Aorta (tissue), 5 donors: ENCODE measurements around the gene IBTK. TPM values are rescaled to one million over a fixed set of nuclear protein-coding genes. Genes with fewer than 3 reads are reported as not detected.
"Not testable (repeated sequence)": the region's sequence is repeated elsewhere in the genome, so short reads cannot be mapped to it uniquely, and the experiment has no call there.

Experiments
- ATAC-seq: fragments of 200-7000 bp; cut with Tn5 transposase; one replicate; pipeline ENCODE4 v1.9.1; 2022; ENCODE audit warnings: moderate library complexity; ENCODE audit not compliant: low FRiP score
- DNase-seq, 2 donors: peaks; one replicate each; pipeline ENCODE4 v3.0.0-alpha.2; 2020
- H3K27ac ChIP-seq, 2 donors: one replicate each; pipeline ENCODE4 v1.5.1; 2013; ENCODE audit warnings: low read length in 2 of 2, mild to moderate bottlenecking in 2 of 2, moderate library complexity in 2 of 2, control low read depth in 1 of 2, inconsistent platforms in 1 of 2, low read depth in 1 of 2
- H3K27me3 ChIP-seq, 2 donors: one replicate each; pipeline ENCODE4 v1.6.1; 2013; ENCODE audit warnings: control low read depth in 1 of 2, low read length in 1 of 2, mild to moderate bottlenecking in 1 of 2, moderate library complexity in 1 of 2; ENCODE audit not compliant: insufficient read depth in 2 of 2, control insufficient read depth in 1 of 2
- H3K36me3 ChIP-seq, 2 donors: one replicate each; pipeline ENCODE4 v1.6.1; 2013; ENCODE audit warnings: control low read depth in 1 of 2, low read length in 1 of 2, mild to moderate bottlenecking in 1 of 2; ENCODE audit not compliant: insufficient read depth in 2 of 2, control insufficient read depth in 1 of 2
- H3K4me1 ChIP-seq, 2 donors: one replicate each; pipeline ENCODE4 v1.6.1; 2013; ENCODE audit warnings: low read length in 2 of 2, control low read depth in 1 of 2, mild to moderate bottlenecking in 1 of 2, moderate library complexity in 1 of 2; ENCODE audit not compliant: insufficient read depth in 2 of 2, control insufficient read depth in 1 of 2
- H3K4me3 ChIP-seq, 2 donors: one replicate each; pipeline ENCODE4 v1.5.1; 2013; ENCODE audit warnings: low read length in 2 of 2, control low read depth in 1 of 2, mild to moderate bottlenecking in 1 of 2
- H3K9me3 ChIP-seq: one replicate; pipeline ENCODE4 v1.6.1; 2013; ENCODE audit warnings: mild to moderate bottlenecking, low read length; ENCODE audit not compliant: control insufficient read depth
- WGBS, 2 donors: extraction: QIAGEN DNeasy Blood & Tissue Kit; methylation state at CpG; one replicate each; pipeline ENCODE4 v1.1.7; 2013; 5-methylcytosine and 5-hydroxymethylcytosine counted together
- intact Hi-C, 2 donors: fragments of 100-400 bp; cut with DNase I; formaldehyde crosslinking; loops; one replicate each; pipeline versions ENCODE4 v1.14.2 to v1.15.0; 2022
- polyA plus RNA-seq, 2 donors: library from polyadenylated mRNA; stranded (reverse); fragments of 200-250 nt; gene quantifications; one replicate each; pipeline ENCODE4 v1.2.3, GENCODE V29; 2013
- total RNA-seq, 2 donors: library from RNA; stranded (reverse); fragmentation: NEBNext Ultra II Directional; extraction: Animal tissue kit (Norgen Biotek cat#: 25700); gene quantifications; one replicate each; pipeline ENCODE4 v1.2.1, GENCODE V29; 2021
- donor health status: healthy with polysubstance abuse.
- donor health status: Bipolar disorder and iron deficiency.
- donor health status: DM: no; HTN: no; CAD: no.
- donor health status: DM: no; HTN: no; CAD: no.
- donor health status: DM: yes; HTN: yes; CAD: no.

IBTK gene
- total and polyA plus RNA-seq, 4 donors, result 16.3 to 34.0 (median 26.8) TPM

- WGBS, 2 donors, result 66 to 74% methylated on average over 2 of the region's 2 CpGs
- Histone ChIP-seq H3K36me3 (no peaks in the 10 kb centered on the region), H3K4me3 (no peak overlapping the region), H3K9me3 (no peaks in the 10 kb centered on the region), H3K27me3 (no peaks in the 10 kb centered on the region), H3K4me1 (no peaks in the 10 kb centered on the region), H3K27ac (no peak overlapping the region)
- no peak for ATAC-seq
- no peak for DNase-seq
- intact Hi-C loops, result no loop called here
Observed at GRCh38 chr6:82264824-82265223, 17.3 kb upstream of the IBTK start.

DNA sequence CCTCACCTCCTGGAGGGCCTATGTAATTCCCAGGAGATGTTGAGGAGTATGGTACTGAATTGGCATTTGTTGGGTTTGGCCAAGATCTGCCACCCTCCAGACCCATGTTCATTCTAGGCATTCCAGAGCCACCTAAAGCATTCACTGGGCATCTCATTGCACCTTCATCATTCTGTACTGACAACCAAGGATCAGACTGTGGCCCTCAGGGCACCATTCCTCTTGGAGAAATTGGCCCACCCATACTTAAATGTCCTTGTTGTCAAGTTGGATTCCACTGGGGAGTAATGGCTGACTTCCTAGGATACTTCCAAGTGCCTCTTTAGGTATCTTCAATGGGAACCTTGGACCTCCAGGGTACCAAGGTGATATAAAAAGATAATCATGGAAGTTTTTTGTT, 16.8 kb upstream of the IBTK start:
- no peak for DNase-seq
- intact Hi-C loops, result no loop called here
- Histone ChIP-seq H3K27me3 (no peaks in the 10 kb centered on the region), H3K9me3 (no peaks in the 10 kb centered on the region), H3K27ac (no peak overlapping the region), H3K4me1 (no peaks in the 10 kb centered on the region), H3K4me3 (no peak overlapping the region), H3K36me3 (no peaks in the 10 kb centered on the region)
- no peak for ATAC-seq

DNA sequence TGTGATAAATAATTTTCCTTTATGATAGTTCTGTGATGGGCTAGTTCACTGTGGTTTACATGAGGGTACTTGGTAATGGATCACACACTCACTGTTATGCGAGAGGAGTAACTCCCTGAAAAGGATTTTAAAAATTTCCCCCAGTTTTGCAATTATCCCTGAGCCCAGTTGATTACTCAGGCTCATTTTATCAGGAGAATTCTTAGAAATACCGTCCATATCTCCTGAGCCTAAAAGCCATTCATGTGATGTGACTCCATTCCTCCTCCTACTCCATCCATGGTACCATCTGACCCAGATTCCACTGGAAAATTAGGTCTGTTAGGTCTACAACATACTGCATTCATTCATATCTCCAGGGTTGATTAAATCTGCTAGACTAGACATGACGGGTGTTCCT, 16.4 kb upstream of the IBTK start:
- ATAC-seq, result no peak
- no peak overlapping the region for H3K4me3 ChIP-seq
- H3K27ac ChIP-seq, result no peak overlapping the region
- H3K36me3 ChIP-seq, result no peaks in the 10 kb centered on the region
- intact Hi-C loops, result no loop called here
- no peak for DNase-seq
- WGBS, 2 donors, result 94% methylated on average over 3 of the region's 3 CpGs
- no peaks in the 10 kb centered on the region for H3K9me3 ChIP-seq
- H3K4me1 ChIP-seq, result no peaks in the 10 kb centered on the region
- H3K27me3 ChIP-seq, result no peaks in the 10 kb centered on the region

DNA sequence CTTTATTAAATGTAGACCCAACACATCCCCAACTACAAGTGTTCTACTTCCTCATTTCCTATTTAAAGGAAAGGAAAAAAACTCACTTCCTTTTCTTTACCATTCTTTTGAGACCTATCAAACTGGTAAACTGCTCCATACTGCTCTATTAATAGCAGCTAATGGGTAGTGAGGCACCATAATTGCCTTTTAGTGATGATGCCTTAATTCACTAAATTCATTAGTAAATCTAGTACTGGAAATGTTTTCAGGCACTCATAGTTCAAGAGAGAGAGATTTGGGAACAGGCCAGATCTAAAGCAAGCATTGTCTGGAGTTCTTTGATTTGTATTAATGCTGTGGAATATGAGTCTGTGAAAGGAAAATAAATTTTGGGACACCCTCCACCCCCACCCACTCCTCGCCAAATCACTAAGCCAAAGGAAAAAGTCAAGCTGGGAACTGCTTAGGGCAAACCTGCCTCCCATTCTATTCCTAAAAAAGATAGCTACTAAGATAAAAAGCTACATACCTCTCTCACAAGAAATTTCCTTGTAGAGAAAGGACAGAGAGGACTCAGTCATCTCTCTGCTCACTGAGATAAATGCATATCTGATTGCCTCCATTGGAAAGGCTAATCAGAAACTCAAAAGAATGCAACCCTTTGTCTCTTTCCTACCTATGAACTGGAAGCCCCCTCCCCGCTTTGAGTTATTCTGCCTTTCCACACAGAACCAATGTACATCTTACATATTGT, 13.6 kb upstream of the IBTK start:
- peak; percentile 27 for ATAC-seq

DNA sequence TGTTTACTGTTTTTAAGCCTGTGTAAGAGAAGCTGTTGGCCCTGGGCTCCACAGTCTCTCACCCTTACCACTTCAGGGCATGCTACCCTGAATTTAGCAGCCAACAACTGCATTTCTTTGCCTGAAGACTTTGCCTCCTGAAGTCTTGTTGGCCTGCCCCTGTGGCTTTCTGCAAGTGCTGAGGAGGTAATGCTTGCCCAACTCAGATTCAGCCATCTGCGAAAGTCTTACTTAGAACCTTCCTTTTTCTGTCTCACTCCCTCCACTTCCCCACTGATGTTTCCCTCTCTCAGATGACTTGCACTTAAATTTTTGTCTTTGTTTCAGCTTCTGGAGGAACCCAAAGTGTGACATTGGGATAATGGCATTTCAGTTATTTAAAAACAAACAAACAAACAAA, 11.8 kb upstream of the IBTK start:
- DNase-seq (no peak), ATAC-seq (no peak)
- no peak overlapping the region for H3K4me3 ChIP-seq
- no peaks in the 10 kb centered on the region for H3K27me3 ChIP-seq
- 90 to 94% methylated on average over 1 of the region's 1 CpG for WGBS, 2 donors
- H3K9me3 ChIP-seq, result no peaks in the 10 kb centered on the region
- no peak overlapping the region for H3K27ac ChIP-seq
- H3K4me1 ChIP-seq, result no peaks in the 10 kb centered on the region
- intact Hi-C loops, result no loop called here
- H3K36me3 ChIP-seq, result no peaks in the 10 kb centered on the region

More for the DNA sequence above, 13.6 kb upstream of the IBTK start:
- whole genome bisulfite sequencing, 2 donors, result 76 to 79% methylated on average over 2 of the region's 2 CpGs
- Histone ChIP-seq H3K27me3 (no peaks in the 10 kb centered on the region), H3K9me3 (no peaks in the 10 kb centered on the region), H3K36me3 (no peaks in the 10 kb centered on the region), H3K27ac (no peak overlapping the region), H3K4me3 (no peak overlapping the region), H3K4me1 (no peaks in the 10 kb centered on the region)
- DNase-seq, result no peak
- intact Hi-C loops, result no loop called here

DNA sequence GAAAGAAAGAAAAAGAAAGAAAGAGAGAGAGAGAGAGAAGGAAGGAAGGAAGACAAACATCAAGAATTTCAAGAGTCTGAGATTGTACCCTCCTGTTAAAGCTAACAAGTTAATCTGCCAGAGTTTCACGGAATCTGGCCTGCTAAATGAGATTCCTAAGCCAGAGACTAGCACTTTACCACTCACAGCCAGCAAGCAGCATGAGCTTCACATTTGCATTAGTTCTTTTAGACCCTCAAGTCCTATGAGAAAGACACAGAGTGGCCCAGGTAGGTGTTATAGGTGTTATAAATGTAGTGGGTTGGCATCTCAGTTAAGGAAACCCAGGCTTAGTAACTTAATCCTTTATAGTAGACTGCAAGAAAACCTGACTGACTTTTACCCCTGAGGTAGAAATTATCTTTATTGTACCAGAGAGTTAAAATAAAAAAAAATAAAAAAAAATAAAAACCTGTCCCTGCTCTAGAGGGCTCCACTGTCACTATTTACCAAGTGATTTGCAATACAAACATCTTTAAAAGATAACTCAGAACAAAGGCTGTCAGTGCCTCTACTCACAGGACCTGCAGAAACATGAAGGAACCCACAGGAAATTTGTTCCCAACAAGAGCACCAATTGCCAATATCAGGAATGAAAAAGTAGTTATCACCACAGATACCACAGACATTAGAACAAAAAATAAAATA, 9.7 kb upstream of the IBTK start:
- intact Hi-C loops, result no loop called here
- no peak for ATAC-seq
- 40 to 56% methylated on average over 1 of the region's 1 CpG for WGBS, 2 donors
- no peak overlapping the region for H3K27ac ChIP-seq
- H3K4me3 ChIP-seq, result no peak overlapping the region
- DNase-seq, result no peak
- no peaks in the 10 kb centered on the region for H3K4me1 ChIP-seq
- H3K27me3 ChIP-seq, result no peaks in the 10 kb centered on the region
- H3K9me3 ChIP-seq, result no peaks in the 10 kb centered on the region
- H3K36me3 ChIP-seq, result no peaks in the 10 kb centered on the region

- not testable (repeated sequence) for DNase-seq, H3K9me3 ChIP-seq, H3K27me3 ChIP-seq, H3K4me3 ChIP-seq, H3K36me3 ChIP-seq, ATAC-seq, H3K27ac ChIP-seq, H3K4me1 ChIP-seq
- intact Hi-C loops, result loop anchor here (5.0 kb wide), 1 partner anchor 803 kb away; no protein-coding TSS in a partner anchor
- WGBS, 2 donors, result 97 to 98% methylated on average over 5 of the region's 5 CpGs
Observed at GRCh38 chr6:82254722-82255121, 7.2 kb upstream of the IBTK start.

DNA sequence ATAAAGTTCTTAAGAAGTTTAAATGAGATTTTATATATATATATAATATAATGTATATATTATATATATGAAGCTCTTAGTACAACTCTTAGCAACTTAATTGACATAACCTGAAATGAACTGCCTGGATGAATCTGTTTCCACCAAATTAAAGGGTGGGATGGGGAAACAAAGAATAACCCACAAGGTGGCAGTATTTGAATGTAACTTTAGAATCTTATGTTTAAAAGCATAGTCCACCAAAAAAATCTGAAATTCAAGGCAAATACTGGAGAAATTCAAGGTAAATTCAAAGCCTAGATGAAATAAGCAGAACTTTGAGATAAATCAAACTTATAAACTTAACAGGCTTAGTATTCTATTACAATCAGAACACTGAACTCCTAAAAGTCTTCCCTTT, 4.4 kb upstream of the IBTK start:
- intact Hi-C loops, result loop anchor here (5.0 kb wide), 1 partner anchor 805 kb away; no protein-coding TSS in a partner anchor
- Histone ChIP-seq H3K27ac (no peak overlapping the region), H3K4me1 (no peaks in the 10 kb centered on the region), H3K36me3 (no peaks in the 10 kb centered on the region), H3K9me3 (no peaks in the 10 kb centered on the region), H3K27me3 (no peaks in the 10 kb centered on the region), H3K4me3 (no peak overlapping the region)
- ATAC-seq (no peak), DNase-seq (no peak)
